ENCODE data around the gene ACOX3.

Gene ACOX3

GRCh38 chr4:8472689-8473197 lies 32.2 kb upstream of the ACOX3 start:
- peaks cover 16% of the 10 kb centered on the region; the same call in 1 of the 2 replicates for H3K36me3 ChIP-seq (ENCODE audit: insufficient read depth, low read length)
- no peaks in the 10 kb centered on the region for H3K4me1 ChIP-seq (ENCODE audit: insufficient read depth, low read length, poor library complexity, severe bottlenecking)
- TF ChIP-seq CTCF (conservative IDR thresholded peaks at IDR 0.05; ENCODE audit: low read length) (no peak), EZH2phosphoT487 (IDR thresholded peaks at IDR 0.05; ENCODE audit: borderline replicate concordance) (no peak)

GRCh38 chr4:8472158-8472688 lies 31.7 kb upstream of the ACOX3 start:
- peaks cover 18% of the 10 kb centered on the region; the same call in 1 of the 2 replicates for H3K36me3 ChIP-seq (ENCODE audit: insufficient read depth, low read length)
- no peaks in the 10 kb centered on the region for H3K9me3 ChIP-seq (ENCODE audit: insufficient read depth, low read depth, low read length)
- TF ChIP-seq CTCF (conservative IDR thresholded peaks at IDR 0.05; ENCODE audit: low read length) (no peak), EZH2phosphoT487 (IDR thresholded peaks at IDR 0.05; ENCODE audit: borderline replicate concordance) (no peak)
- H3K4me3 ChIP-seq (ENCODE audit: low read length, poor library complexity, severe bottlenecking): no peak overlapping the region
- no peak overlapping the region for H2AFZ ChIP-seq (ENCODE audit: low read length)
- H3F3A ChIP-seq (ENCODE audit: low read depth): no peaks in the 10 kb centered on the region
- H3K4me1 ChIP-seq (ENCODE audit: insufficient read depth, low read length, poor library complexity, severe bottlenecking): no peaks in the 10 kb centered on the region
- H3K27me3 ChIP-seq (ENCODE audit: insufficient read depth, low read length, poor library complexity, severe bottlenecking): no peaks in the 10 kb centered on the region
- H3K9ac ChIP-seq (ENCODE audit: low read depth, low read length, poor library complexity, severe bottlenecking): no peak overlapping the region
- H3K4me2 ChIP-seq (ENCODE audit: low read depth, low read length, poor library complexity, severe bottlenecking): no peak overlapping the region
- no peaks in the 10 kb centered on the region for H3K79me2 ChIP-seq (ENCODE audit: insufficient read depth, low read length)
- H3K9me2 ChIP-seq (replicated peaks; ENCODE audit: low read depth, low read length): no peaks in the 10 kb centered on the region
- H4K20me1 ChIP-seq (ENCODE audit: insufficient read depth, low read length, poor library complexity, severe bottlenecking): no peaks in the 10 kb centered on the region

More at GRCh38 chr4:8472689-8473197, 32.2 kb upstream of the ACOX3 start:
- Histone ChIP-seq H3K9me2 (replicated peaks; ENCODE audit: low read depth, low read length) (no peaks in the 10 kb centered on the region), H3F3A (ENCODE audit: low read depth) (no peaks in the 10 kb centered on the region), H2AFZ (ENCODE audit: low read length) (no peak overlapping the region), H3K4me2 (ENCODE audit: low read depth, low read length, poor library complexity, severe bottlenecking) (no peak overlapping the region), H3K4me3 (ENCODE audit: low read length, poor library complexity, severe bottlenecking) (no peak overlapping the region), H3K9me3 (ENCODE audit: insufficient read depth, low read depth, low read length) (no peaks in the 10 kb centered on the region), H3K27me3 (ENCODE audit: insufficient read depth, low read length, poor library complexity, severe bottlenecking) (no peaks in the 10 kb centered on the region), H3K9ac (ENCODE audit: low read depth, low read length, poor library complexity, severe bottlenecking) (no peak overlapping the region), H3K79me2 (ENCODE audit: insufficient read depth, low read length) (no peaks in the 10 kb centered on the region), H4K20me1 (ENCODE audit: insufficient read depth, low read length, poor library complexity, severe bottlenecking) (no peaks in the 10 kb centered on the region)

GRCh38 chr4:8471211-8471875 lies 30.8 kb upstream of the ACOX3 start:
- H3F3A ChIP-seq (ENCODE audit: low read depth): no peaks in the 10 kb centered on the region
- no peak overlapping the region for H3K9ac ChIP-seq (ENCODE audit: low read depth, low read length, poor library complexity, severe bottlenecking)
- H3K4me1 ChIP-seq (ENCODE audit: insufficient read depth, low read length, poor library complexity, severe bottlenecking): no peaks in the 10 kb centered on the region
- no peaks in the 10 kb centered on the region for H3K79me2 ChIP-seq (ENCODE audit: insufficient read depth, low read length)
- H2AFZ ChIP-seq (ENCODE audit: low read length): no peak overlapping the region
- no peak for TF ChIP-seq CTCF (conservative IDR thresholded peaks at IDR 0.05; ENCODE audit: low read length)
- TF ChIP-seq EZH2phosphoT487 (IDR thresholded peaks at IDR 0.05; ENCODE audit: borderline replicate concordance): no peak
- no peaks in the 10 kb centered on the region for H3K9me2 ChIP-seq (replicated peaks; ENCODE audit: low read depth, low read length)
- H3K27me3 ChIP-seq (ENCODE audit: insufficient read depth, low read length, poor library complexity, severe bottlenecking): no peaks in the 10 kb centered on the region
- H3K36me3 ChIP-seq (ENCODE audit: insufficient read depth, low read length): peaks cover 21% of the 10 kb centered on the region; the same call in 1 of the 2 replicates
- no peak overlapping the region for H3K4me2 ChIP-seq (ENCODE audit: low read depth, low read length, poor library complexity, severe bottlenecking)
- H3K4me3 ChIP-seq (ENCODE audit: low read length, poor library complexity, severe bottlenecking): no peak overlapping the region
- H3K9me3 ChIP-seq (ENCODE audit: insufficient read depth, low read depth, low read length): no peaks in the 10 kb centered on the region
- no peaks in the 10 kb centered on the region for H4K20me1 ChIP-seq (ENCODE audit: insufficient read depth, low read length, poor library complexity, severe bottlenecking)
